Karpas-422 (cell line): ENCODE results near the gene ANKRD34B. TPM values are rescaled to one million over a fixed set of nuclear protein-coding genes. Genes with fewer than 3 reads are reported as not detected.
A peak's percentile ranks its signal among the peaks of the same experiment; 100 is the strongest.

ENCODE experiments used
- DNase-seq: peaks from one replicate; pipeline ENCODE4 v3.0.0-alpha.2; 2015
- H2AFZ ChIP-seq: fragments of 200-600 bp; sonication (generic); 2 replicates; pipeline ENCODE4 v1.6.1; 2014; ENCODE audit warnings: antibody characterized with exemption, low read length, mixed read lengths
- H3K27ac ChIP-seq: fragments of 200-600 bp; sonication (generic); 2 replicates; pipeline ENCODE4 v1.5.1; 2014; ENCODE audit warnings: mild to moderate bottlenecking, low read length, moderate library complexity
- H3K27me3 ChIP-seq: fragments of 200-600 bp; sonication (generic); 2 replicates; pipeline ENCODE4 v1.6.1; 2014; ENCODE audit warnings: low read length, mixed read lengths
- H3K36me3 ChIP-seq: fragments of 200-600 bp; sonication (generic); 2 replicates; pipeline ENCODE4 v1.6.1; 2014; ENCODE audit warnings: low read length, mixed read lengths; ENCODE audit not compliant: insufficient read depth
- H3K4me1 ChIP-seq: fragments of 200-600 bp; sonication (generic); 2 replicates; pipeline ENCODE4 v1.6.1; 2014; ENCODE audit warnings: mild to moderate bottlenecking, low read length, mixed read lengths
- H3K4me2 ChIP-seq: fragments of 200-600 bp; sonication (generic); 2 replicates; pipeline ENCODE4 v1.6.1; 2014; ENCODE audit warnings: low read length, low read depth, mild to moderate bottlenecking; ENCODE audit not compliant: poor library complexity, severe bottlenecking
- H3K4me3 ChIP-seq: fragments of 200-600 bp; sonication (generic); 2 replicates; pipeline ENCODE4 v1.5.1; 2014; ENCODE audit warnings: mild to moderate bottlenecking, antibody characterized with exemption, low read length, mixed read lengths
- H3K79me2 ChIP-seq: fragments of 200-600 bp; sonication (generic); 2 replicates; pipeline ENCODE4 v1.6.1; 2014; ENCODE audit warnings: mild to moderate bottlenecking, low read length, mixed read lengths
- H3K9ac ChIP-seq: fragments of 200-600 bp; sonication (generic); 2 replicates; pipeline ENCODE4 v1.6.0; 2014; ENCODE audit warnings: low read length
- H3K9me2 ChIP-seq: fragments of 200-600 bp; sonication (generic), shearing (Covaris generic); replicated peaks from 2 replicates; pipeline ENCODE4 v1.6.0; 2014; ENCODE audit warnings: mild to moderate bottlenecking, low read length, moderate library complexity; ENCODE audit not compliant: insufficient read depth
- H3K9me3 ChIP-seq: fragments of 300-700, 200-600 bp; sonication (generic); 2 replicates; pipeline ENCODE4 v1.6.1; 2014; ENCODE audit warnings: low read length, mixed read lengths
- H4K20me1 ChIP-seq: fragments of 200-600 bp; sonication (generic); 2 replicates; pipeline ENCODE4 v1.6.1; 2014; ENCODE audit warnings: mild to moderate bottlenecking, antibody characterized with exemption, low read length, low read depth; ENCODE audit not compliant: insufficient read depth
- total RNA-seq: library from RNA; depleted of rRNA; stranded (reverse); fragments of >200 nt; shearing (Covaris generic); gene quantifications from 2 replicates; pipeline ENCODE4 v1.2.3, GENCODE V29; 2014; ENCODE audit warnings: low replicate concordance

Gene ANKRD34B
- total RNA-seq, 1 experiment from 2014 or later: not detected

- no peak overlapping the region for H3K4me3 ChIP-seq
- no peak overlapping the region for H3K9ac ChIP-seq
- H4K20me1 ChIP-seq: no peaks in the 10 kb centered on the region
- no peaks in the 10 kb centered on the region for H3K36me3 ChIP-seq
- no peak overlapping the region for H3K4me2 ChIP-seq
- H3K27ac ChIP-seq: no peak overlapping the region
- no peak for DNase-seq
- no peak overlapping the region for H2AFZ ChIP-seq
- no peaks in the 10 kb centered on the region for H3K9me2 ChIP-seq
- no peaks in the 10 kb centered on the region for H3K4me1 ChIP-seq
- H3K27me3 ChIP-seq: no peaks in the 10 kb centered on the region
- no peaks in the 10 kb centered on the region for H3K79me2 ChIP-seq
- H3K9me3 ChIP-seq: no peaks in the 10 kb centered on the region
Measured at GRCh38 chr5:80600943-80601693, 31.0 kb upstream of the ANKRD34B start.

GRCh38 chr5:80597500-80597899, 27.4 kb upstream of the ANKRD34B start:
- H3K36me3 ChIP-seq: no peaks in the 10 kb centered on the region
- H3K27me3 ChIP-seq: no peaks in the 10 kb centered on the region
- H3K9ac ChIP-seq: no peak overlapping the region
- no peaks in the 10 kb centered on the region for H3K9me3 ChIP-seq
- no peak for DNase-seq
- H3K79me2 ChIP-seq: no peaks in the 10 kb centered on the region
- no peaks in the 10 kb centered on the region for H3K9me2 ChIP-seq
- H3K27ac ChIP-seq: no peak overlapping the region
- no peak overlapping the region for H3K4me3 ChIP-seq
- no peak overlapping the region for H2AFZ ChIP-seq
- no peaks in the 10 kb centered on the region for H3K4me1 ChIP-seq
- no peak overlapping the region for H3K4me2 ChIP-seq
- no peaks in the 10 kb centered on the region for H4K20me1 ChIP-seq

DNA sequence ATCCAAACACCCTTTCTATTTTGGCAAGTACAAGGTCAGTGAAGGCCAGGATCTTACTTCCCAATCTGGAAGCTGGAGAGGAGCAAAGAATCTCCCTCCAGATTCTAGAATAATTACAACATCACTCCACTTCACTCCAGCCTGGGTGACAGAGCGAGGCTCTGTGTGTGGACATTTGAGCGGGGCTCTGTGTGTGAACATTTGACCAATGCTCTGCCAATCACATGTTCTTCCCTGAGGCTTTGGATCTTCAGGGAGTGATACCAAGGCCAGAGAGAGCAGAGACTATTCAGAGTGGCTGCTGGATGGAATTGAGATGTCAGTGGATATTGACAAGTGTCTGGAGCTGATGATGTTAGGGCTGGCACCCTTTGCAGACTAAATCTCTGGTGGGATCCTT, 24.7 kb upstream of the ANKRD34B start:
- Histone ChIP-seq H3K36me3 (no peaks in the 10 kb centered on the region), H3K4me2 (no peak overlapping the region)

DNA sequence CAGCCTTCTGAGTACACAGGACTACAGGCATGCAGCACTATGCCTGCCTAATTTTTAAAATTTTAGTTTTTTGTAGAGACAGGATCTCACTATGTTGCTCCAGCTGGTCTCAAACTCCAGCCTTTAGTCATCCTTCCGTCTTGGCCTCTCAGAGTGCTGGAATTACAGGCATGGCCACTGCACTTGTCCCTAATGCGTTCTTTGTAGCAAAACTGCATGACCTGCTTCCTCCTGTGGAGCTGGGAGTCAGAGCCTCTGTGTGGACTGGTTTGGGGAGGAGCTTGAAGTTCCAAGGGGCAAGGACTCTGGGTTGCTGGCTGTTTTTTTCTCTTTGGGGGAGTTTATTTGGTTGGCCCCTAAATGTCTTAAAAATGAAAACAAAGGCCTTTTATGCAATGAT, 22.7 kb upstream of the ANKRD34B start:
- Histone ChIP-seq H3K27me3 (no peaks in the 10 kb centered on the region; the same call in 1 of the 2 replicates), H3K79me2 (no peaks in the 10 kb centered on the region), H3K27ac (no peak overlapping the region), H3K4me3 (no peak overlapping the region), H3K9me3 (no peaks in the 10 kb centered on the region), H3K36me3 (no peaks in the 10 kb centered on the region), H3K9me2 (no peaks in the 10 kb centered on the region), H3K4me2 (no peak overlapping the region), H3K9ac (no peak overlapping the region), H3K4me1 (no peaks in the 10 kb centered on the region), H4K20me1 (no peaks in the 10 kb centered on the region), H2AFZ (peak overlapping the region; percentile 17; the same call in 1 of the 2 replicates)
- no peak for DNase-seq

More for the DNA sequence above, 24.7 kb upstream of the ANKRD34B start:
- Histone ChIP-seq H3K79me2 (no peaks in the 10 kb centered on the region), H3K9ac (no peak overlapping the region), H3K9me2 (no peaks in the 10 kb centered on the region), H3K4me3 (no peak overlapping the region), H3K4me1 (no peaks in the 10 kb centered on the region), H3K27me3 (no peaks in the 10 kb centered on the region; the same call in 1 of the 2 replicates), H4K20me1 (no peaks in the 10 kb centered on the region), H3K27ac (no peak overlapping the region), H3K9me3 (no peaks in the 10 kb centered on the region), H2AFZ (no peak overlapping the region)
- DNase-seq: no peak

DNA sequence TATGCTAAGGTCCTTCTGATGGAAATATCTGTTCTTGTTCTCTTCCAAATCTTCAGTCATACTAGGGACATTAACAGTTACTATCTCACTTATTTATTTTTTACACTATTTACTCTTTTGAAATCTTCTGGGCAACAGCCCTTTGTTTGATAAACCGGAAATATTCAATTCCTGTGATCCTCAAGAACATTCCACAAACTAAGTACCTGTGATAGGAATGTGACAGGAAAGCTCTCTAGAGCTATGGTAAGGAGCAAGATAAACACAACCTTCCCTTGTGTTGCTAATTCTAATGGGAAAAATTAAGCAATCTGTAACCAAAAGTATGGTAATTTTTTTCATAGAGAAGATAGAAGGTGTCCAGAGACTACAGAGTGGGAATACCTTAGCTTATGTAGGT, 22.0 kb upstream of the ANKRD34B start:
- Histone ChIP-seq H3K9me3 (no peaks in the 10 kb centered on the region), H3K9ac (no peak overlapping the region), H3K27ac (no peak overlapping the region), H3K4me1 (no peaks in the 10 kb centered on the region), H3K27me3 (no peaks in the 10 kb centered on the region; the same call in 1 of the 2 replicates), H3K79me2 (no peaks in the 10 kb centered on the region), H3K4me2 (no peak overlapping the region), H3K36me3 (no peaks in the 10 kb centered on the region), H4K20me1 (no peaks in the 10 kb centered on the region), H3K4me3 (no peak overlapping the region), H2AFZ (peak overlapping the region; percentile 17; the same call in 1 of the 2 replicates), H3K9me2 (no peaks in the 10 kb centered on the region)
- no peak for DNase-seq

GRCh38 chr5:80591352-80591751, 21.3 kb upstream of the ANKRD34B start:
- Histone ChIP-seq H2AFZ (no peak overlapping the region), H3K79me2 (no peaks in the 10 kb centered on the region), H3K4me1 (no peaks in the 10 kb centered on the region), H4K20me1 (no peaks in the 10 kb centered on the region), H3K9ac (no peak overlapping the region), H3K9me2 (no peaks in the 10 kb centered on the region), H3K36me3 (no peaks in the 10 kb centered on the region), H3K9me3 (no peaks in the 10 kb centered on the region), H3K4me3 (no peak overlapping the region), H3K27me3 (no peaks in the 10 kb centered on the region; the same call in 1 of the 2 replicates), H3K4me2 (no peak overlapping the region), H3K27ac (no peak overlapping the region)
- no peak for DNase-seq

DNA sequence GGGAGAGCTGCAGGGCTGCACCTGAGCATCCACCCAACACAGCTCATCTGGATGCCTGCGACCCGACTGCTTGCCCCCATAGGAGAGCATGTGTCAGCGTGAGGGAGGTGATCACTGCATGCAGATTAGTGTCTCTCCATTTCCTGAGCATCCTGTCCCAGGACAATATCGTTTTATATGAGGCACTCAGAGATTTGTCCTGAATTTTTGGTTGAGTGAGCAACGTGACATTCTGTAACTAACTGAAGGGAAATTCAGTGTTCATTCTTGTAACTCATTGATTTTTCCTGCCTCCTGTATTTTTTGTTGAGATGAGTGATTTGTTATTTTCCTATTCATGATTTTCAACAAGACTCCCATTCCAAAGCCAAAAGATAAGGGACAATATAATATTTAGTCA, 20.7 kb upstream of the ANKRD34B start:
- Histone ChIP-seq H3K36me3 (no peaks in the 10 kb centered on the region), H3K4me2 (no peak overlapping the region), H3K27ac (no peak overlapping the region)

GRCh38 chr5:80588858-80589540, 18.9 kb upstream of the ANKRD34B start:
- Histone ChIP-seq H3K9me3 (no peaks in the 10 kb centered on the region), H3K27me3 (no peaks in the 10 kb centered on the region; the same call in 1 of the 2 replicates), H3K36me3 (no peaks in the 10 kb centered on the region), H2AFZ (no peak overlapping the region), H3K79me2 (no peaks in the 10 kb centered on the region), H3K4me1 (no peaks in the 10 kb centered on the region), H3K27ac (no peak overlapping the region), H3K4me2 (no peak overlapping the region), H3K4me3 (no peak overlapping the region), H3K9me2 (no peaks in the 10 kb centered on the region), H3K9ac (no peak overlapping the region), H4K20me1 (no peaks in the 10 kb centered on the region)
- DNase-seq: no peak

More for the DNA sequence above, 20.7 kb upstream of the ANKRD34B start:
- H2AFZ ChIP-seq: no peak overlapping the region
- no peaks in the 10 kb centered on the region for H4K20me1 ChIP-seq
- no peak overlapping the region for H3K4me3 ChIP-seq
- H3K27me3 ChIP-seq: no peaks in the 10 kb centered on the region; the same call in 1 of the 2 replicates
- no peak for DNase-seq
- H3K9ac ChIP-seq: no peak overlapping the region
- H3K9me3 ChIP-seq: no peaks in the 10 kb centered on the region
- H3K79me2 ChIP-seq: no peaks in the 10 kb centered on the region
- no peaks in the 10 kb centered on the region for H3K4me1 ChIP-seq
- no peaks in the 10 kb centered on the region for H3K9me2 ChIP-seq
